Measurements from ENCODE around the gene STOX2.
A peak's percentile ranks its signal among the peaks of the same experiment; 100 is the strongest.
"Not testable (repeated sequence)": the region's sequence is repeated elsewhere in the genome, so short reads cannot be mapped to it uniquely, and the experiment has no call there.

STOX2 gene

GRCh38 chr4:183940864-183941263 lies 35.8 kb downstream of the STOX2 start:
- DNase-seq = no peak

- DNase-seq = no peak
These were observed 36.9 kb downstream of the STOX2 start for GRCh38 chr4:183941964-183942363.

GRCh38 chr4:183945741-183946140 lies 40.6 kb downstream of the STOX2 start:
- no peak for DNase-seq

- DNase-seq = no peak
These were observed 45.4 kb downstream of the STOX2 start for GRCh38 chr4:183950536-183950935.

GRCh38 chr4:183952652-183953051 lies 47.5 kb downstream of the STOX2 start:
- not testable (repeated sequence) for DNase-seq

GRCh38 chr4:183959319-183960045 lies 54.4 kb downstream of the STOX2 start:
- DNase-seq = peak in 1 of 2 donors; percentile 85

GRCh38 chr4:183960046-183960420 lies 54.9 kb downstream of the STOX2 start:
- peak; percentile 90 to 97 for DNase-seq

GRCh38 chr4:183960962-183961541 lies 55.9 kb downstream of the STOX2 start:
- peak in 1 of 2 donors; percentile 49 for DNase-seq

GRCh38 chr4:183961795-183962194 lies 56.7 kb downstream of the STOX2 start:
- no peak for DNase-seq

GRCh38 chr4:183962419-183962818 lies 57.3 kb downstream of the STOX2 start:
- DNase-seq = no peak

- no peak for DNase-seq
These were observed 61.3 kb downstream of the STOX2 start for GRCh38 chr4:183966371-183966770.

GRCh38 chr4:183967266-183967665 lies 62.2 kb downstream of the STOX2 start:
- DNase-seq = no peak

GRCh38 chr4:183968502-183968901 lies 63.4 kb downstream of the STOX2 start:
- DNase-seq = no peak

- DNase-seq = no peak
These were observed 63.8 kb downstream of the STOX2 start for GRCh38 chr4:183968931-183969330.

- no peak for DNase-seq
These were observed 64.5 kb downstream of the STOX2 start for GRCh38 chr4:183969596-183969995.

GRCh38 chr4:183971929-183972490 lies 66.9 kb downstream of the STOX2 start:
- DNase-seq = peak in 1 of 2 donors; percentile 18

GRCh38 chr4:183977707-183978106 lies 72.6 kb downstream of the STOX2 start:
- DNase-seq = no peak

GRCh38 chr4:183984566-183984965 lies 79.5 kb downstream of the STOX2 start:
- DNase-seq = no peak

GRCh38 chr4:183985786-183986185 lies 80.7 kb downstream of the STOX2 start:
- DNase-seq = no peak

- no peak for DNase-seq
These were observed 81.3 kb downstream of the STOX2 start for GRCh38 chr4:183986291-183986970.

- DNase-seq = peak; percentile 68 to 69
These were observed 82.2 kb downstream of the STOX2 start for GRCh38 chr4:183986971-183987946.

GRCh38 chr4:183987987-183988392 lies 82.9 kb downstream of the STOX2 start:
- peak; percentile 55 to 84 for DNase-seq

Measured in hippocampal formation (tissue), 2 donors.